HG02571 (cell line): ENCODE data around the gene IGF2BP1.
"Not testable (repeated sequence)": the region's sequence is repeated elsewhere in the genome, so short reads cannot be mapped to it uniquely, and the experiment has no call there.

ENCODE experiments used
- ATAC-seq: cut with Tn5 transposase; IDR thresholded peaks from one replicate; pipeline ENCODE4 v1.9.1; 2021; ENCODE audit warnings: mild to moderate bottlenecking, moderate library complexity; ENCODE audit not compliant: unreplicated experiment

Gene IGF2BP1

GRCh38 chr17:49090878-49091594, 93.9 kb downstream of the IGF2BP1 start:
- ATAC-seq: no peak

DNA sequence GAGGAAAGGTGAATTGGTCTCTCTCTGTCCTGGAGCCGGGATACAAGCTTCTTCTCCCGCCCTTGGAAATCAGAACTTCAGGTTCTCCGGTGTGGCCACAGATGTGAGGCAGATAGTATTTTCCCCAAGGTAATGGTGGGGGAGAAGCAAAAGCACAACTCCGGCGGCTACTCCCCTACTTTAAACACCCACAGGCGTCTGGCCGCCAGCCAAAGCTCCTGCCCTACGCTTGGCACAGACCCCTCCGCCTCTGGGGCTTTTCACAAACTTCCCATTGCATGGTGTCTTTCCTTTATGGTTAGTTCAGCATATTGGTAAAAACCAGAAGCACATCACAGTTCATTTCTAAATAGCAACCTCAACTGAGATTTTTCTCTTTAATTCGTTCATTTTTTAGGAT, 95.9 kb downstream of the IGF2BP1 start:
- no peak for ATAC-seq

- ATAC-seq: no peak
Observed at GRCh38 chr17:49100601-49101000, 103.4 kb downstream of the IGF2BP1 start.

- ATAC-seq: no peak
Observed at GRCh38 chr17:49101054-49101534, 103.9 kb downstream of the IGF2BP1 start.

- not testable (repeated sequence) for ATAC-seq
Observed at GRCh38 chr17:49103360-49103759, 106.2 kb downstream of the IGF2BP1 start.

- ATAC-seq: no peak
Observed at GRCh38 chr17:49104511-49105074, 107.4 kb downstream of the IGF2BP1 start.
